Activated CD4-positive, CD25-positive, alpha-beta regulatory T cell treated with anti-CD3 and anti-CD28 coated beads, Interleukin-2, amount 50 U/mL, for 16 hours (primary cell): ENCODE measurements around the gene ZNF716.
"Not testable (repeated sequence)": the region's sequence is repeated elsewhere in the genome, so short reads cannot be mapped to it uniquely, and the experiment has no call there.

Experiments
- DNase-seq: peaks from one replicate; pipeline ENCODE4 v3.0.0-alpha.2; 2020; ENCODE audit warnings: low read depth, low spot score

ZNF716 gene

GRCh38 chr7:57425969-57426628, 23.9 kb upstream of the ZNF716 start:
- DNase-seq = no peak

GRCh38 chr7:57426629-57427003, 23.4 kb upstream of the ZNF716 start:
- DNase-seq = no peak

GRCh38 chr7:57427146-57427545, 22.8 kb upstream of the ZNF716 start:
- no peak for DNase-seq

- DNase-seq = no peak
Observed at GRCh38 chr7:57427594-57427993, 22.4 kb upstream of the ZNF716 start.

- no peak for DNase-seq
Observed at GRCh38 chr7:57432583-57432982, 17.4 kb upstream of the ZNF716 start.

- no peak for DNase-seq
Observed at GRCh38 chr7:57437581-57437980, 12.4 kb upstream of the ZNF716 start.

- no peak for DNase-seq
Observed at GRCh38 chr7:57438244-57438643, 11.7 kb upstream of the ZNF716 start.

GRCh38 chr7:57443567-57443966, 6.4 kb upstream of the ZNF716 start:
- no peak for DNase-seq

- DNase-seq = not testable (repeated sequence)
Observed at GRCh38 chr7:57469186-57469828, 19.3 kb downstream of the ZNF716 start.

- DNase-seq = not testable (repeated sequence)
Observed at GRCh38 chr7:57480304-57480703, 30.3 kb downstream of the ZNF716 start.

- not testable (repeated sequence) for DNase-seq
Observed at GRCh38 chr7:57485022-57485421, 35.0 kb downstream of the ZNF716 start.

- DNase-seq = no peak
Observed at GRCh38 chr7:57487957-57488356, 38.0 kb downstream of the ZNF716 start.

GRCh38 chr7:57495111-57495510, 45.1 kb downstream of the ZNF716 start:
- not testable (repeated sequence) for DNase-seq

GRCh38 chr7:57496395-57496794, 46.4 kb downstream of the ZNF716 start:
- DNase-seq = no peak

- DNase-seq = no peak
Observed at GRCh38 chr7:57505176-57505575, 55.2 kb downstream of the ZNF716 start.
